Hematopoietic multipotent progenitor cell (in vitro differentiated cells): Measurements from ENCODE around the gene SPRR4. TPM values are rescaled to one million over a fixed set of nuclear protein-coding genes. Genes with fewer than 3 reads are reported as not detected.

Experiments
- DNase-seq, 3 donors: peaks; one replicate each; pipeline ENCODE4 v3.0.0-alpha.2; 2011 to 2015; ENCODE audit warnings: low read depth in 2 of 3, low spot score in 2 of 3
- total RNA-seq: library from RNA; depleted of rRNA; stranded (reverse); fragments of >200 nt; gene quantifications from one replicate; pipeline ENCODE4 v1.2.3, GENCODE V29; 2012

Gene SPRR4
- not detected for total RNA-seq

DNA sequence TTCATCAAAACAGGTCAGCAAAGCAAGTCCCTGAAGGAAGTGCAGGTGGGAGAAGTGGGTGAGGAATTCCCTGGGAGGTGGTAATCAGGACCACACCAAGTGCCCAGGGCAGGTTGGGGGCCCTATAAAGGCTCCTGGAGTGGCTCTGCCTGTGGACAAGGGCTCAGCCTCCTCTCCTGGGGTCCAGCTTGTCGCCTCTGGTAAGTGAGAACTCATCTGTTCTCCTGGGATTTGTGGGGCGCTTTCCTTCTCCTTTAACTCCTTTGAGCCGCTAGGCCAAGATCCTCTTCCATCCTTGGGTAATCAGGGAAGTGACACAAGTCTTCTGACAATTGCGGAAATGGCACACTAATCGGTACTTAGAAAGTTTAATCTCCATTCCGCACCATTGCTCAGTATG lies at the start of gene SPRR4:
Gene SPRR4 (plus strand): TSS at position 154 of the 400 bp plus-strand sequence. CDS start 1,243 bp downstream, outside the sequence.
- DNase-seq = no peak

DNA sequence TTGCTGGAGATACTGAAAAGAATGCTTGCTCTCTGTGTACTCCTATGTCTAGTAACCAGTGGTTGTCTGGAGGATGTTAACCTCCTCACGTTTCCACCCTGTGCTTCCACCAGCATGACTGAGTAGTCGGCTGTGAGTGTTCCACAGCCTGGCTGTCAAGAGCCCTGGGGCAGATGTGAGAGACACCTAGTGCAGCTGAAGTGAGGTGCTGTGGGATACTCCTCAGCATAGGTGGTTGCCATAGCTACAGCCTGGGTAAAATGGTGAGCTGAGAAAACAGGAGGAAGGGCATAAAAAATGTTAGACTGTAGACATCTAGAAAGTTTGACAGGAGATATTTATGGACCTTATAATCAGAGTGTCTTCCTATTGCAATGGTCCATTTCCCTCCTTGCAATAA lies 46.3 kb upstream of the SPRR4 start:
- no peak for DNase-seq

- peak in 1 of 3 donors; percentile 24 for DNase-seq
Observed at GRCh38 chr1:152926091-152926490, 44.4 kb upstream of the SPRR4 start.

DNA sequence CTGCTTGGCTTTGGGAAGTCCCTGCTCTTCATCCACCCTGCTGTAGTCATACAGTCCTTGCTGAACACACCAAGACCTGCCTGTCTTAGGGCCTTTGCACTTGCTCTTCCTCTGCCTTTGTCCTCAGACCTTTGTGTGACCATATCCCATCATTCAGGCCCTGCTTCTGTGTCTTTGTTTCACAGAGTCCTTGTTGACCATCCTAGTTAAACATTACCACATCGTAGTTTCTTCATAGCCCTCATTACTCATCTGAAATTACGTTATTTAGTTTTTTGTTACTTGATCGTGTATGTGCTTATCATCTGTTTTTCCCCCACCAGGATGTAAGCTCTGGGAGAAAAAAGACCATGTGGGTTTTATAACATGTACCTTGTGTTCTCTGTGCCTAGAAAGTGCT lies 41.8 kb upstream of the SPRR4 start:
- DNase-seq = no peak

- DNase-seq = no peak
Observed at GRCh38 chr1:152932170-152932811, 38.2 kb upstream of the SPRR4 start.

GRCh38 chr1:152933196-152933595 lies 37.3 kb upstream of the SPRR4 start:
- DNase-seq = no peak

DNA sequence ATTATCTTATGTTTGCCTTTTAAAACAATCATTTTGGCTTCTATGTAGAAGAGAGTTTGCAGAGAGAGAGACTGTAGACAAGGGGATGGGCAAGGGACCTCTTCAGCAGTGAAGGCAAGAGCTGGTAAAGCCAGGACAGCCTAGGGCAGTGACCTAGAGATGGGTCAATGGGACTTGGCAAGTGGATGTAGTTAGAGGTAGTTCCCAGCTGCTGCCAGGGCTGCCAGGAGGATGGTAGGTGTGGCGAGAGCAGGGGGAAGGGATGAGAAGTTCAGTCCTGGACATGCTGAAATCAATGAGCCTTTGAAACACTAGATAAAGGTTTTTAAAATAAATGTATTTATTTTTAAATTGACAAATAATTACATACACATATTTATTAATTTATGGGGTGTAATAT lies 29.8 kb upstream of the SPRR4 start:
- DNase-seq = no peak

GRCh38 chr1:152941037-152941711 lies 29.3 kb upstream of the SPRR4 start:
- no peak for DNase-seq

- DNase-seq = no peak
Observed at GRCh38 chr1:152942161-152942560, 28.3 kb upstream of the SPRR4 start.

- no peak for DNase-seq
Observed at GRCh38 chr1:152946248-152946647, 24.2 kb upstream of the SPRR4 start.

DNA sequence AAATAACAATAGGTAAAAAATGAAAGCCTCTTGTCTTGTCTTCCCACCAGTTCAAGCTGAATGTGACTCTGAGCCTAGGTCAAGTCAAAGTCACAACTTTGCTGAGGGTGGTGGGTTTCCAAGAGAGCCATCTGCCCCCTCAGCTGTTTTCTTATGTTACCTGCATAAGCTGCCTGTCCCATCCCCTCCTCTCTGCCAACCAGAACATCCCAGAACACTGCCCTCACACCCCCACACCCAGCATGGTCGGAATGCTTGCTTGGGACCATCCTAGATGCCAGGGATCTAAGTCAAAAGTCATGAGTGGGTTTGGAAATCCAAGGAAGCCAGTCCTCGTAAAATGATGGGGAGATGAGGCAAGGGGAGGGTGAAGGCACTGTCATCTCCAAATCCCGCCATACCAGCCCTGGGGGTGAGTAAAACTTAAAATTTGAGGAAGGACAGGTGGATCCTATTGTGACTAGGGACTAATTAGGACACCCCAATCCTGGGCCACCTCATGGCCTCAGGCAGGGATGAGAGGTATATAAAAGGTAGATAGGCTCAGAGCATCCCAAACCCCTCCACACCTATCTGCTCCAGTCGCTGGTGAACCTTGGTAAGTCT lies 23.7 kb upstream of the SPRR4 start, which contains the start of gene SPRR5:
Gene SPRR5 (plus strand): TSS at position 556 of the 606 bp plus-strand sequence. CDS start 1,349 bp downstream, outside the sequence.
- no peak for DNase-seq

DNA sequence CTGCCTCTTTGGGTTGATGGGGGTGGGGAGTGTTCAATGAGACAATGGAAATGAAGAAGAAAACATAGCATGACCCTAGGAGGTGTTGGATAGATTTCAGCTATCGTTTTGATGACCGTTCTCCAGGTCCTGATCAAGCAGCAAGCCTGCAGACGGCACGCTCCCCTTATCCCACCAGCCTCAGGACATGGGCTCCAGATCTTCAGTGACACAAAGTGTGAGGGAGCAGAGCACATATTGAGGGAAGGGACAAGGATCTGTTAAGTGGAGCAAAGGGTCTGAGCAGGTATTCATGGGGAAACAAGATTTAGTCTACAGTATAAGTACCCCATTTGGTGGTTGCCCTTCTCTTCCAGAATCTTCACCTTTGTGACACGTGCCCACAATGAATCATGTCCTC lies 18.7 kb upstream of the SPRR4 start:
- no peak for DNase-seq

- no peak for DNase-seq
Observed at GRCh38 chr1:152953761-152954160, 16.7 kb upstream of the SPRR4 start.

- no peak for DNase-seq
Observed at GRCh38 chr1:152954436-152954835, 16.0 kb upstream of the SPRR4 start.

- no peak for DNase-seq
Observed at GRCh38 chr1:152957561-152957960, 12.9 kb upstream of the SPRR4 start.

GRCh38 chr1:152959273-152959672 lies 11.2 kb upstream of the SPRR4 start:
- DNase-seq = no peak

DNA sequence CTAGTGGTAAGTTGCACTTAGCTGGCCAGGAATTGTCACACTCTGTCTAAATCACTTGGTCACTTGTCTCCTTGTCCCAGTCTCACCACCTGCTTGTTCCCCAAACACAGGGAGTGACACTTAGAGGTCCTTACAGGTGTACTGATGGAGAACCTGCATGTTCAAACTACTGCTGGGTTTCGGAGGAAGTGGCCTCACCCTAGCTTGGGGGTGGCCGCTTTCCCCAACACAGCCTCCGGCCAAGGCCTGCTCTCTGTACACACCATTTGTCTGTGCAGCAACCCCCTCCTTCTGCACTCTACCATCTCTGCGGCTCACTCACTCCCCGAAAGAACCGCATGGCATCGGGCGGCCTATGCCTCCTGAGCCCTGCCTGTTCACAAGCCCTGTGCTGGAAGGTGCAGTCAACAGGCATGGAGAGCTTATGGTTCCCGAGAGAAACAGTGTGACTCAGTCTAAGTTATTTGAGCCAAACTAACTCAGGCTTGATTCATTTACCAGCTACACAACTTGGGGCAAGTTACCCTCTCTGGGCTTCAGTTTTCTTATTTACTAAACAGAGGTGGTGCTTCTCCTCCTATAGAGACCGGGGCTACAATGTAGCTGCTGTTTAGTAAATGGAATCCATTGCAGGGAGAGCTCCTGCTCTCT lies 10.5 kb upstream of the SPRR4 start:
- DNase-seq = no peak

DNA sequence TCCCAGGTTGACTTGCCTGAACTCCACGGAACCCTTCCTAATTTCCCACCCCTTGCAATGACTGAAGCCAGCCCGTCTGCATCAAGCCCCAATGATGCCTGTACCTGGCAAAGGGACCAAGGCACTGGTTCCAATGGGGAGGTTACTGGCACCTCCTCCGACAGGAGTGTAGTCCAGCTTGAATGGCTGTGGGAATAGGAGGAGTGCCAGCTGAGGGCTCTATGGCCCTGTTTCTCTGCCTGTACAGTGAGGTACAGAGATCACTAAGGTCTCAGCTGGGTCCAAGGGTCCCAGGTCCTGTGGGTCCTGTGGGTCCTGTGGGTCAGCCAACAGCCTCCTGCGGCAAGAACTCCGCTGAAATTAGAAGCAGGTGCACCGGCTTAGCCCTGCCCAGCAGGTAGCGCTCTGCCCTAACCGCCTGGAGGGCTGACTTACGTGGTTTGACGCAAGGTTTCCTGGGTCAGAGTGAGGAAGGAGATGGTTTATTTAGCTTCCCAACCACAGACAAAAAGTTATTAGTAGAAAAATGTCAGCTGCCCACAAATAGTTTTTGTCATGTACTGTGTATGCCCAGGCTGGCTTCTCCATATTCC lies 9.9 kb upstream of the SPRR4 start:
- DNase-seq = peak in 1 of 3 donors; percentile 2

DNA sequence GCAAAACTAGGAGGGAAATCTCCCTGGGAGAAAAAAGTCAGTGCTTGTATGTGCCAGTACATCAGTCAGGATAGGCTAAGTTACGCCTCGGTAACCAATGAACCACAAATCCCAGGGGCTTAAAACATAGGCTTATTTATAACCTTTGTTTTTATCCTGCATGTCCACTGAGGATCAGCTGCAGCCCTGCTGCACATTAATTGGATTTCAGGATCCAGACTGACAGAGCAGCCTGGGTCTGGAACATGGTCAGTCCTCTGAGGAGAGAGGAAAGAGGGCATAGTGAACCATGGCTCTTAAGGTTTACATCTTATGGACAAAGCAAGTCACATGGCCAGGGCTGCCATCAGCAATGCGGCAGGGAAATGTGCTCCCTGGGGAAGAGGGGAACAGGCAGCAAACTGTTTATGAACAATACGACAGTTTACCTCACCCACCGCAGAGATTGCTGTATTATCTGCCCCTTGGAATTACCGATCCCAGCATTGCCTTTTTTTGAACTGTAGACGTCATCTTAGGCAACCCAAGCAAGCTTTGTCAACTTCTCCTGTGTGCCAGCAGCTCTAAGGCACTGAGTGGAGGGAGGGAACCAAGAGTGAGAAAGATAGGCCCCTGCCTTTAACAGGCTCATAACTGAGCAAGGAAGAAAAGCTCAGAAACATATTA lies 9.1 kb upstream of the SPRR4 start:
- DNase-seq = no peak

GRCh38 chr1:152962876-152963415 lies 7.5 kb upstream of the SPRR4 start:
- DNase-seq = no peak
